ENCODE data around the gene ZNF79.

Gene ZNF79

DNA sequence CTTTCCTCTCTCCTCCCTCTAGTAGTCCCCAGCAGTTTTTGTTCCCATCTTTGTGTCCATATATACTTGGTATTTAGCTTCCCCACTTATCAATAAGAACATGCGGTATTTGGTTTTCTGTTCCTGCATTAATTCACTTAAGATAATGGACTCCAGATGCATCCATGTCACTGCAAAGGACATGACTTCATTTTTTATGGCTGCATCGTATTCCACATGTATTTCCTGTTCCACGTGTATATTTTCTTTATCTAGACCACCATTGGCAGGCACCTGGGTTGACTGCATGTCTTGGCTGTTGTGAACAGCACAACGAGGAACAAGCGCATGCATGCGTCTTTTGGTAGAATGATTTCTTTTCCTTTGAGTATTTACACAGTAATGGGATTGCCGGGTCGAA is 6.2 kb downstream of the ZNF79 start:
- DNase-seq: no peak

DNA sequence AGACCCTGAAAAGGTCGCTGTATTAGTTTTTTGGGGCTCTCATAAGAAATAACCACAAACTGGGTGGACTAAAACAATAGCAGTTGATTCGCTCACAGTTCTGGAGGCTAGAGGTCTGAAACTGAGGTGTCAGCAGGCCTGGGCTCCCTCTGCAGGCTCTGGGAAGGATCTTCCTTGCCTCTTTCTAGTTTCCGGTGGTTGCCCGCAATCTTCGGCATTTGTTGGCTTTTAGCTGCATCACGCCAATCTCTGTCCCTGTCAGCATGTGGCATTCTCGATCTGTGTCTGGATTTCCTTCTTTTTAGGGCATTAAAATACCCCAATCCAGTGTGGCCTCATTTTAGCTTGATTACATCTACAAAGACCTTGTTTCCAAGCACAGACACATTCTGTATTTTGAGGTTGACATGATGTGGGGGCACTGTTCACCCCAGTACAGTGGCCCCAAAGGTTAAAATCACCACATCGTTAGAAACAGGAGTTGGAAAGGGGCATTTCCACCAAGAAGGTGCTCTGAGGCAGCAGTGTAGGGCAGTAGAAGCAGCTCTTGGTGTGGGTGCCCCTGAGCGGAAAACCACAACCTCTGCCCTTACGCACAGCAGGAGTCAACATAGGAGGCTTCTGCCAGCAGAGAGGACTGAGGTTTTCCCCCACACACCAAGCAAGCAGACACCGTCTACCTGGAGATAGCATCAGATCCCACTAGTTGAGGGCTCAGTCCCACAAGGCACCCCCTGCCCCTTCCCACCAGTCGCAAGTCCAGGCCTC is 13.5 kb downstream of the ZNF79 start:
- DNase-seq: no peak

- DNase-seq: no peak
Observed at GRCh38 chr9:127438394-127438793, 14.2 kb downstream of the ZNF79 start.

DNA sequence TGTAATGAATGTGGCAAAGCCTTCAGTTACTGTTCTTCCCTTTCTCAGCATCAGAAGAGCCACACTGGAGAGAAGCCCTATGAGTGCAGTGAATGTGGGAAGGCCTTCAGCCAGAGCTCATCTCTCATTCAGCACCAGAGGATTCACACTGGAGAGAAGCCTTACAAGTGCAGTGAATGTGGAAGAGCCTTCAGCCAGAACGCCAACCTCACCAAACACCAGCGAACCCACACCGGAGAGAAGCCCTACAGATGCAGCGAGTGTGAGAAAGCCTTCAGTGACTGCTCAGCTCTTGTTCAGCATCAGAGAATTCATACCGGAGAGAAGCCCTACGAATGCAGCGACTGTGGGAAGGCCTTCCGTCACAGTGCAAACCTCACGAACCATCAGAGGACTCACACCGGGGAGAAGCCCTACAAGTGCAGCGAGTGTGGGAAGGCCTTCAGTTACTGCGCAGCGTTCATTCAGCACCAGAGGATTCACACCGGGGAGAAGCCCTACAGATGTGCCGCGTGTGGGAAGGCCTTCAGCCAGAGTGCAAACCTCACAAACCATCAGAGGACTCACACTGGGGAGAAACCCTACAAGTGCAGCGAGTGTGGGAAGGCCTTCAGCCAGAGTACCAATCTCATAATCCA is 20.2 kb downstream of the ZNF79 start:
- DNase-seq: no peak

- DNase-seq: no peak
Observed at GRCh38 chr9:127444921-127445850, 21.0 kb downstream of the ZNF79 start.

GRCh38 chr9:127445851-127446712 is 21.9 kb downstream of the ZNF79 start:
- no peak for DNase-seq

GRCh38 chr9:127446713-127447415 is 22.7 kb downstream of the ZNF79 start:
- DNase-seq: no peak

- peak; percentile 19 for DNase-seq
Observed at GRCh38 chr9:127447416-127448111, 23.4 kb downstream of the ZNF79 start.

DNA sequence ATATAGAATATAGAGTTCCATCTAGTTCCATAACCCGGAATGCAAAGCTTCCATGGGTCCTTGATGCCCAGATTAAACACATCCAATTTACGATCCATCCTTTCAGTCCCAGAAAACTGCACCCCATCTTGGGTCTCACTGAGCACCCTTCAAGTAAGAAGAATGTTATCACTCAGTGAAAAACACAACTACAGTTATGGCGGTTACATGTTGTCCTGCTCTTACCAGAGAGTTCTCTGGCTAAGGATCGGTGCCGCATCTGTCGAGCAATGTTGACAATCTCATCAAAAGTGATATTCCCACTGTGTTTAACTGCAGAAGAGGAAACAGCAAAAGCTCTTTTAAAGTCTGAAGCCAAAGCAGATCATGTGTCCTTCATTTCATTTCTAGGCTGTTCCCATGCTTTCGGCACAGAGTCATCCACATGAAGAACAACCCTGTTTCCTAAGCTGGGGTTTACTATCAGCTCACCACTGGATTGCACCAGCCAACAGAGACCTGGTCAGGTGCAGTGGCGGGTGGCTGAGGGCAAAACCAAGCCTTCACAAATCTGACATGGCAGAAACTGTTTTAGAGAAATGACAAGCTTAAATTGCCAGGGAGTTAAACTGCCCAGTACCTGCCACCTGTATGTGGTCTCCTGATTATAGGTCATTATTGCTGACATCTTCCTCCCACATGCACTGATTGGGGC is 24.1 kb downstream of the ZNF79 start:
- no peak for DNase-seq

GRCh38 chr9:127449332-127449966 is 25.3 kb downstream of the ZNF79 start:
- DNase-seq: no peak

DNA sequence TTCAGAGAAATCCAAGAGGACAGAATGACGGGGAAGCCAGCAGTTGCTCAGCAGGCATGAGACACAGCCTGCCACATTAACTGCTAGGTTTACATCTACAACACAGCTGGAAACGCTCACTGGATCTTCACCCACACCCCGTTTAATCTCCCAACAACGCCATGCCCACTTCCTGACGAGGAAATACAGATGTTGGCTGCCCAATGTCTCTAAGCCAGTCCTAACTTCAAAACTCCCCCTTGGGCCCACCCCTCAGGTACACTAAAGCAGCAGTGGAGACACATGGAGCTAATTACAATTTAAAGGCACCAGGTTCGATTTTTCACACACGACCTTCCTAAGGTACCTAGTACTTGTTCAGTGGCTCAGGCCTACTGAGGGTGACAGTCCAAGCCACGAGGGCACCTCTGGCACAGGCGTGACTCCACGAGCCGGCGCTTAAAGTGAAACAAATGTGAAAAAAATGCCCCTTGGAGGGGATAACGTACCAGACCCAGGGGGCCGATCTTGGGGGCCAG is 26.1 kb downstream of the ZNF79 start:
- peak; percentile 9 for DNase-seq

DNA sequence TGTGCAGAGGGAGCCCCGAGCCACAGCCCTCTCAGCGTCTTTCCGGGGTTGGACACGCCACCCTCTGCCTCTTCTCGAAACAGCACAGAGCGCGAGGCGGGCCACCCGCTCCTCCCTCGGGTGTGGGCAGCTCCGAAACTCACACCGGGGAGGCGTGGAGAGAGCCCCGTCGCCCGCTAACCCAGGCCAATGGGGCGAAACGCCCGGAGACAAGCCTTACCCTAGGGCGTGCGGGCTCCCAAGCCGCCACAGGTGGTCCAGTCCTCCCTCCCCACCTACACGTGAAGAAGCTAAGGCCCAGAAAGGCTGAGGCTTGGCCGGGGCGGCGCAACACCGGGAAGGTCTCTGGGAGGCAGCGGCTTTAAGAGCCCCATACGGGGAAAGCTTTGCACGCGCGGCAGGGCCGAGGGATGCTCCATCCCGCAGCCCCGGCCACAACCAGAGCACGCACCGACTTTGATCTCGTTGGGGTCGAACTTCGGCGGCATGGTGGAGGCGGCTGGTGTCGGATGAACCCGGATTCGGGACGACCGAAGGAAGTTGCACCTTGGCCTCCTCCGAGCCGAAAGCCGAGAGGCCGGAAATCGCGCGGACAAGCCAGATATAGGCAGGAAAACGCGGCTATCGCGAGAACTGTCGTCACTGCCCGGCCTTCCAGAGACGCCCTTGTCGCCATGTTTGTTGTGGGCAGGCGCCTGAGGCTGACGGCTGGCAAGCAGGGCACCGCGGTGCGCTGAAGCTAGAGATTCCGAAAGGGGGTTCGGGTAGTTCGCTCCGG is 26.8 kb downstream of the ZNF79 start, which contains the start of the genes LRSAM1 and RPL12:
Gene LRSAM1 (plus strand): TSS at position 681 of the 778 bp plus-strand sequence. CDS start 3,018 bp downstream, outside the sequence.
Gene RPL12 (minus strand): TSS at position 577 of the 778 bp plus-strand sequence. CDS start 89 bp downstream, at position 488.
- DNase-seq: peak; percentile 98

DNA sequence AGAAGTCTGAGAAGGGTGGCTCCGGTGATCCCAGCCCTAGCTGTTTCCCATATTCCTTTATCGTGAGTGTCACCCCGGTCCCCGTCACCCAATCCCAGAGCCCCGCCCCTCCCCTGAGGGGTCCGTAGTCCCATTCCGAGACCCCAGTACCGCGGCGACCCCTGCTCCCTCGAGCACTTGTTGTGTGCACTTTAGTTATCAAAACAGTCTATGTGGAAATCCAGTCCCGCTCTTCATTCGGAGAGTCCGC is 27.4 kb downstream of the ZNF79 start:
- DNase-seq: no peak

- peak; percentile 67 for DNase-seq
Observed at GRCh38 chr9:127451858-127452656, 27.9 kb downstream of the ZNF79 start.

DNA sequence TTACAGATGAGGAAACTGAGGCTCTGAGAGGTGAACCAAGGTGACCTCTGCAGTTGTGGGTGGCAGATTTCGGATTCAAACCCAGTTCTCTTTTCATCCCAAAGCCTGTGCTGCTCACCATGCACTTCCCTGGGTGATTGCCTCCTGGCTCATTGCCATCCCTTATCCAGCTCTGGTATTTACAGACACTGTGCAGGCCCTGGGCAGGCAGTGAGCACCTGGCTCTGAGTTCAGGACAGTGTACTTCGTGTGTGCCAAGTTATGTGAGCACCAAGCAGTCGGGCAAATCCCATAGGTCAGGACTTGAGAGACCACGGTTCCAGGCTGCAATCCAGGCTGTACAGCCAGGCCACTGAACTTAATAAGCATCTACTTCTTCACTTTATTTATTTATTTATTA is 28.5 kb downstream of the ZNF79 start:
- DNase-seq: no peak

DNA sequence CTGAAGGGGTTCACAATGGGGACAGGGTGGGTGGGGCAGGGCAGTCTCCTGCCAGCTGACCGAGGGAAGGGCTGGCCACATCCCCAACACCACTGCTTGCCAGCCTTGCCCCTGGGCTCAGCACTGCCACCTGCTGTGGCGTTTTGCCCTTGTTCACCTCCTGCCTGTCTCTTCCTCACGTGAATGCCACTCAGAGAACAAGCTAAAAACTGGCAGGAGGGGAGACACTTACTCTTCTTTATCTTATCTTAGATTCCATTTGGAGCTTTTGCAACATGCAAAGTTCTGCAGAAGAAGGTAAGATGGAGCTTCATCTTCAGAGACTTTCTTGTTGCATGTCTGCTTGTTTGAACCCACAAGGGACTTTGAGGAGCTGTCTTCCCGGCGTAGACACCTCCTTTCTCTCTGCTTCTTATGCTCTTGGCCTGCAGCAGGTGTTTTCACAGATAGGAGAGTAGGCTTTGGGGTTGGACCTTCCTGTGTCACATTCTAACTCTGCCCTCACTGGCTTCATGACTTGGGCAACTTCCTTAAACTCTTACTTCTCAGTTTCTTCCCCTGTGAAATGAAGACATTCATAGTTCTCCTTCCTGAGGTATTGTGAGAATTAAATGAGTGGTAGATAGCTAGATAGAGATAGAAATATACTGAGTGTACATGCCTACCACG is 31.3 kb downstream of the ZNF79 start:
- peak; percentile 71 for DNase-seq

DNA sequence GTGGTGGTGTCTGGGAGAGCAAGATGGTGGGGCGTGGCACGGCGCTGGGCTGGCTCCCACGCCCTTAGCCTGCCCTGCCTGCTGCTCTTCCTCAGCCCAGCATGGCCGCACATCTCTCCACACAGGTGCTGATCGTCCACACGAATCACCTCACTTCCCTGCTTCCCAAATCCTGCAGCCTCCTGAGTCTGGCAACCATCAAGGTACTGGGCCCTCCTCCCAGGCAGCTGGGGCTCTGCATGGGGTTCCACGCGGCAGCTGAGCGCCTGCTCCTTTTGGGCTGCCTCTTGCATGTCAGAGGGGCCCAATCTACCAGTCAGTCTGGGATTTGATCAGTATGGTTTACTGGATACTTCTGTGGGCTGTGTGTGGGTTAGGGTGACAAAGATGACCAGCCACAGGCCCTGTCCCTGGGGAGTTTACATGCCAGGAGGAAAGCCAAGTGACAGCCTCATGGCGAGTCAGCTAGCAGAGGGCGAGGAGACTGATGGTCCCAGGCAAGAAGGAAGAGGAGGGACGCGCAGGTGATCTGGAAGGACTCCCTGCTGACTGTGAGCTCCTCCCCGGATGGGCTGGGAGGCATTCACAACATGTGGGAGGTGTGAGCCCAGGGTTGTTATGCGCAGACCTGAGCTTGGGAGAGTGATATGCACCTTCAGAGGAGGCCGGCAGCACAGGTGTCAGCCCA is 33.2 kb downstream of the ZNF79 start:
- no peak for DNase-seq

Measured in suppressor macrophage treated with lipopolysaccharide for 4 hours (primary cell).